ENCODE measurements around the gene CLDN8. TPM values are rescaled to one million over a fixed set of nuclear protein-coding genes. Genes with fewer than 3 reads are reported as not detected.

CLDN8 gene
- total and polyA plus RNA-seq, 12 donors: not detected

DNA sequence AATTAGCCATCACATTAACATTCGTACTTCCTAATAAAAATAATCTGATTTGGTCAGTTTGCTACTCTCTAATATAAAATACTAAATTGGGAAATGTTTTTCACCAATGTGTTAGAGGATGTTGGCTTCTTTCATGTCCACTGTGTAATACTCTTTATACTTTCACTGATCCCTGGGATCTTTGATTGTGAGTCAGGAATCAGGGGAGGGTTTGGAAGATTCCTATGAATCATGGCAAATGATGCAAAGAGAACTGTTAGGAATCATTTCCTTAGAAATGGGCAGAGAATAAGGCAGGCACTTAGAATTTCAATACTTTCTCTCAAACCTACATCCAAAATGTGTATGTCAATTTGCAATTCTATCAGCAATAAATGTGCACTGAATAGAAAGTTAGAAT is 35.9 kb upstream of the CLDN8 start:
- 79 to 81% methylated on average over 1 of the region's 1 CpG for WGBS, 2 donors
- H3K27ac ChIP-seq: no peak overlapping the region
- TF ChIP-seq, protein P1, sequence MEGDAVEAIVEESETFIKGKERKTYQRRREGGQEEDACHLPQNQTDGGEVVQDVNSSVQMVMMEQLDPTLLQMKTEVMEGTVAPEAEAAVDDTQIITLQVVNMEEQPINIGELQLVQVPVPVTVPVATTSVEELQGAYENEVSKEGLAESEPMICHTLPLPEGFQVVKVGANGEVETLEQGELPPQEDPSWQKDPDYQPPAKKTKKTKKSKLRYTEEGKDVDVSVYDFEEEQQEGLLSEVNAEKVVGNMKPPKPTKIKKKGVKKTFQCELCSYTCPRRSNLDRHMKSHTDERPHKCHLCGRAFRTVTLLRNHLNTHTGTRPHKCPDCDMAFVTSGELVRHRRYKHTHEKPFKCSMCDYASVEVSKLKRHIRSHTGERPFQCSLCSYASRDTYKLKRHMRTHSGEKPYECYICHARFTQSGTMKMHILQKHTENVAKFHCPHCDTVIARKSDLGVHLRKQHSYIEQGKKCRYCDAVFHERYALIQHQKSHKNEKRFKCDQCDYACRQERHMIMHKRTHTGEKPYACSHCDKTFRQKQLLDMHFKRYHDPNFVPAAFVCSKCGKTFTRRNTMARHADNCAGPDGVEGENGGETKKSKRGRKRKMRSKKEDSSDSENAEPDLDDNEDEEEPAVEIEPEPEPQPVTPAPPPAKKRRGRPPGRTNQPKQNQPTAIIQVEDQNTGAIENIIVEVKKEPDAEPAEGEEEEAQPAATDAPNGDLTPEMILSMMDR (IDR thresholded peaks at IDR 0.05): no peak
- H3K36me3 ChIP-seq: no peaks in the 10 kb centered on the region
- ATAC-seq (no peak), DNase-seq (no peak)
- H3K4me1 ChIP-seq: no peaks in the 10 kb centered on the region
- no peaks in the 10 kb centered on the region for H3K27me3 ChIP-seq
- no peak overlapping the region for H3K4me3 ChIP-seq
- intact Hi-C loops (cut with DNase I): no loop called here
- peaks cover 0 to 10% (median 0%) of the 10 kb centered on the region in 11 donors for H3K9me3 ChIP-seq

DNA sequence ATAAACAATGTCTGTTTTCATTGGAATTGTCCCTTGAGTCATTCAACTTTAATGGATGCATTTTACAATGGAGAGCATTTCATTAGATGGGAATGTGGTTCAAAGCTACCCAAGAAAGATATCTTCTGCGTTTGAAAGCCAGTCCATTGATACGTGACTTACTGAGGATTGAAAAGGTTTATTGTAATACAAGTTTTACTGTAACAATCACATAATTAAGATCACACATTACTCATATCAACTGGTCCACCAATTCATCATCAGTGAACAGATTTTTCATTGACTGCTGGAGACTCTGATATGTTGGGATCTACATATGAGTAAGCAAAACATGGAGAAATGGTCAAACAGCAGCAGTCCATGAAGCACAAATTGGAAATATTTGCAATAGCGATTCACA is 34.0 kb upstream of the CLDN8 start:
- DNase-seq (no peak), ATAC-seq (no peak)
- Histone ChIP-seq H3K9me3 (peaks cover 0 to 10% (median 0%) of the 10 kb centered on the region in 11 donors), H3K4me3 (no peak overlapping the region), H3K36me3 (no peaks in the 10 kb centered on the region), H3K4me1 (no peaks in the 10 kb centered on the region), H3K27me3 (no peaks in the 10 kb centered on the region), H3K27ac (no peak overlapping the region)
- TF ChIP-seq, protein P1 (IDR thresholded peaks at IDR 0.05): no peak
- intact Hi-C loops (cut with DNase I): no loop called here
- WGBS, 2 donors: 64 to 83% methylated on average over 3 of the region's 3 CpGs

DNA sequence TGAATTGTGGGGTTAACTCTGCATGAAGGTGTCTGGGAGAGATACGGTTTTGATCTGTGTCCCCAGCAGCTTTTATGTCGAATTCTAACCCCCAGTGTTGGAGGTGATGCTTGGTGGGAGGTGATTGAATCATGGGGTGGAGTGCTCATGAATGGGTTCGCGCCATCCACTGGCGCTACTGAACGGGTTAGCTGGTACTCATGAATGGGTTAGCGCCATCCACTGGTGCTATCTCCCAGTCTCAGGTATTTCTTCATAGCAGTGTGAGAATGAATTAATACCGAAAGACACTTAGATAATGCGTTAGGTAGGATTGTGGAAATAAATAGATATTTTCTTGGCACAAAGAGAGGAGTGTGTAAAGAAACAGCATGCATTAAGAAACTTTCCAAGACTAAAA is 32.9 kb upstream of the CLDN8 start:
- Histone ChIP-seq H3K9me3 (peaks cover 0 to 10% (median 0%) of the 10 kb centered on the region in 11 donors), H3K27me3 (no peaks in the 10 kb centered on the region), H3K4me1 (no peaks in the 10 kb centered on the region), H3K36me3 (no peaks in the 10 kb centered on the region), H3K27ac (no peak overlapping the region), H3K4me3 (no peak overlapping the region)
- intact Hi-C loops (cut with DNase I): no loop called here
- TF ChIP-seq, protein P1 (IDR thresholded peaks at IDR 0.05): no peak
- 74 to 77% methylated on average over 9 of the region's 9 CpGs for WGBS, 2 donors
- ATAC-seq (no peak), DNase-seq (no peak)

DNA sequence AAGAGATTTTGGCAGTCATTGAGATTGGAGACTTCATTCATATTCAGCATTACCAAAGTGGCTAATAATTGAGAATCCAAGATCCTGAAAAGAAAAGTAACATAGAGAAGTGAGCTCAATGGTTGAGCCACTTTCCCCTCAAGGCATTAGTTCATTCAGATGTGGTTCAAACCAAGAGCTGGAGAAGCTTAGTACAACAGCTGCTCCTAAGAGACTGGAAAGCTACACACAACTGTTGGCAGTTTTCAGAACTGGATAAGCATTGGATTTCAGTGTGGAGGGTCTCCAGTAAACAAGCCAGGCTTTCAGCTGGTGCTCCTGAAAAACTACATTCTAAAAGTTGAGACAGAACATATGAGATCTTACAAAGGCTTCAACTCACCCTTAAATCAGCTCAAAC is 29.2 kb upstream of the CLDN8 start:
- H3K4me3 ChIP-seq: no peak overlapping the region
- H3K36me3 ChIP-seq: no peaks in the 10 kb centered on the region
- H3K27ac ChIP-seq: no peak overlapping the region
- DNase-seq (no peak), ATAC-seq (no peak)
- H3K27me3 ChIP-seq: no peaks in the 10 kb centered on the region
- H3K9me3 ChIP-seq: no peaks in the 10 kb centered on the region
- H3K4me1 ChIP-seq: no peaks in the 10 kb centered on the region
- intact Hi-C loops (cut with DNase I): no loop called here
- TF ChIP-seq, protein P1 (IDR thresholded peaks at IDR 0.05): no peak

DNA sequence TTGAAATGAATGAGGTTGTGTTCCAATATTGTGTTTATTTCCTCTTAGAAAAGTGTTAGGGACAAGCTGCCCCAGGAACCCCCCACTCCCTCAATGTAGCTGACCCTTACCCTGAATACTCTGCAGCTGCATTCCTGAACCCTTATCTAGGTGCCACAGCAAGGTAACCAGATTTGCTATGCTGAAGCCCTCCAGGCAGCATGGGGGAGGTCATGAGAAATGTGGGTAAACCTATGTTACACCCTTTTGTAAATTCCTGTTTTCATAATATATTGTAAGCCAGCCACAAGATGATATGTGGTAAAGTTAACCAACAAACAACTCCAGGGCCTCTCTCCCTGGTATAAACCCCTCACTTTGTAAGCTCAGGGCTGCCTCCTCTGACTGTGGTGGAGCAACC is 27.8 kb upstream of the CLDN8 start:
- Histone ChIP-seq H3K36me3 (no peaks in the 10 kb centered on the region), H3K27ac (no peak overlapping the region), H3K4me3 (no peak overlapping the region), H3K27me3 (no peaks in the 10 kb centered on the region), H3K9me3 (no peaks in the 10 kb centered on the region), H3K4me1 (no peaks in the 10 kb centered on the region)
- intact Hi-C loops (cut with DNase I): no loop called here
- no peak for DNase-seq
- TF ChIP-seq, protein P1 (IDR thresholded peaks at IDR 0.05): no peak
- no peak for ATAC-seq
